ENCODE data around the gene CTBP2.
"Not testable (repeated sequence)": the region's sequence is repeated elsewhere in the genome, so short reads cannot be mapped to it uniquely, and the experiment has no call there.

CTBP2 gene

DNA sequence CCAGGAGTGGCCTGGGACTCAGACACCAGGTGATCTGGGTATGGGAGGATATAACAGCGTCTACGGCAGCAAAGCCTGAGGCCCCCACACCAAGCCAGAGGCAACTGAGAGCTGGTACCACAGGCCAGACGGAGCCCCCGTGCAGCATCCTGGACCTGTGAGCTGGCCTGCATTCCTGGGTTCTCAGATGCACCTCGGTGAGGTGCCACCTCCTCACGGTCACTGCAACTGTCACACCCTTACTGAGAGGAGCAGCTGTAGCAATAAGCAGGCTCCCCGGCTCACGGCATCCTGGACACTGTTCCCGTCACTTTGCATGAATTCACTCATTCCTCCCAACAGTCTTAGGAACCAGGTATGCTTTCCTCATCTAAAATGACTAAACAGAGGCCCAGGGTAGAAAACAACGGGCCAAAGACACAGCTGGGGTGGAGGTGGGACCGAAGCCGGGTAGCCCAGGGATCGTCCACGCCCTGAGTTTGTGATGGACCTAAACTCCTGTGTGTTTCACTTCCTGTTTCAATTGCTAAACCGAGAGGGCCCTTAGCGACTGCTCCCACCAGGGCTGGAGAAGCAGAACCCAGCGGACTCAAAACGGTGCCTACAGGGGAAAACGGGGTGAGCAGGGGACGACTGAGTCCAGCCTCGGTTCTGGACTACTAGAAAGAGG, 98.7 kb downstream of the CTBP2 start:
- Histone ChIP-seq H3K27ac (peak overlapping the region; percentile 96 to 97), H3K4me3 (peak overlapping the region; percentile 32)
- no peak for DNase-seq (ENCODE audit: low spot score)
- no peak for TF ChIP-seq CTCF (IDR thresholded peaks at IDR 0.05)

DNA sequence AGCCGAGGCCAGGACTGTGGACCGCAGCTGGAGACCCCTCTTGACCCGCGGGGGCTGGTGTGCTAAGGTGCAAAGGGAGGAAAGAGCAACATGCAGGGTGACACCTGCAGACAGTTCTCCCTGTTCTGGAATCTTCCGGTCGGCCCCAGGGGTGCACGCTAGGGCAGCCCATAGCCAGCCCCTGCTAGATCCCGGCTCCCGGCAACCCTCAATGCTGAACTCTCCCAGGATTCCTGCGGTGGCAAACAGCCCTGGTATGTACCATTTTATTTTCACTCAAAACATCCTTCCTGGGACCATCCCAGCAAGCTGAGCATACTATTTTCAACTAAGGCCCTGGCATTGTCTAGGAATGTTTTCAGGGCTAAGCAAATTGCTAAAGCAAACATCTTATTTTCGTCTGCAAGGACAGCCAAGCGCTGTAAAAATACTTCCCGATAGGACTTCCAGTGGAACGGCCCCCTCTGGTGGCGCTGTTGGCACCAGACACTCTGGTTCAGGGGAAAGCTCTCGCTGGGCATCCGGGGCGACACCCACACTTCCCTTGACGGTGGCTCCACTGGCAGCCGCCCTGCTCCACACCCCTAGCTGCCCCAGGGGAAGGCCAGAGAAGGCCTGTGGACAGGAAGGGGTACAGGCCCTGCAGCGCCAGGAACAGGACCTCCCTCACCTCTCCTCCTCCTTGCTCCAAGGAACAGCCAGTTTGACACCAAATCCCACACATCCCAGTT, 99.4 kb downstream of the CTBP2 start:
- peak overlapping the region; percentile 54 for H3K4me3 ChIP-seq
- TF ChIP-seq CTCF (IDR thresholded peaks at IDR 0.05): peak; percentile 58
- H3K27ac ChIP-seq: peak overlapping the region; percentile 96 to 97
- peak; percentile 94 for DNase-seq (ENCODE audit: low spot score)

DNA sequence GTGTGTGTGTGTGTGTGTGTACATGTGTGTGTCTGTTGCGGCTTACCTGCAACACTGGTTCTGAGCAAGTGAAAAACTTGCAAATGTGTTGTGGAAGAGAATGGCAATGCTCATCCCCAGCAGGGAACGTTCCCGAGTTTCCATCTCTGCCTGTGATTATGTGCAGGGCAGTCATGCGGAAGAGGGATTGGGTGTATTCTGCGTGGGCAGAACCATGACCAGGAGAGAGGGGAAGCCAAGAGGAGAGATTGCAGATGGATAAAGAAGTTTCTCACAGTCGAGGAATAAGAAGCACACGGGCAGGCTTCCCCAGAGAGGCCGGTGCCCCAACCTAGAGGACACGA, 99.9 kb downstream of the CTBP2 start:
- no peak for DNase-seq (ENCODE audit: low spot score)
- Histone ChIP-seq H3K4me3 (peak overlapping the region; percentile 54), H3K27ac (peak overlapping the region; percentile 96 to 97)
- no peak for TF ChIP-seq CTCF (IDR thresholded peaks at IDR 0.05)

- H3K4me3 ChIP-seq: peak overlapping the region; percentile 54
- no peak for TF ChIP-seq CTCF (IDR thresholded peaks at IDR 0.05)
- no peak for DNase-seq (ENCODE audit: low spot score)
- peak overlapping the region; percentile 96 to 97 for H3K27ac ChIP-seq
Measured at GRCh38 chr10:125060026-125060425, 100.3 kb downstream of the CTBP2 start.

- not testable (repeated sequence) for DNase-seq (ENCODE audit: low spot score)
- peak overlapping the region; percentile 54 for H3K4me3 ChIP-seq
- H3K27ac ChIP-seq: peak overlapping the region; percentile 96 to 97
Measured at GRCh38 chr10:125059348-125059747, 101.0 kb downstream of the CTBP2 start.

- Histone ChIP-seq H3K4me3 (peak overlapping the region; percentile 46), H3K27ac (peak overlapping the region; percentile 96 to 97)
- peak; percentile 91 for DNase-seq (ENCODE audit: low spot score)
- no peak for TF ChIP-seq CTCF (IDR thresholded peaks at IDR 0.05)
Measured at GRCh38 chr10:125057158-125058001, 103.0 kb downstream of the CTBP2 start.

All from coronary artery (tissue), 2 donors.